Parathyroid adenoma (tissue), 2 donors: Measurements from ENCODE around the gene PALM3.

Source experiments
- H2AFZ ChIP-seq: fragments of 300-600 bp; sonication (generic); one replicate; pipeline ENCODE4 v1.7.0; 2017; ENCODE audit warnings: antibody characterized with exemption, mild to moderate bottlenecking
- H3K27ac ChIP-seq: fragments of 300-600 bp; sonication (generic); one replicate; pipeline ENCODE4 v1.7.0; 2017
- H3K27me3 ChIP-seq: fragments of 300-600 bp; sonication (generic); one replicate; pipeline ENCODE4 v1.7.0; 2017; ENCODE audit warnings: low read length; ENCODE audit not compliant: control insufficient read depth, insufficient read depth
- H3K36me3 ChIP-seq: fragments of 300-600 bp; sonication (generic); one replicate; pipeline ENCODE4 v1.7.0; 2017; ENCODE audit warnings: low read length; ENCODE audit not compliant: control insufficient read depth, insufficient read depth
- H3K4me1 ChIP-seq: fragments of 300-600 bp; sonication (generic); one replicate; pipeline ENCODE4 v1.7.0; 2017; ENCODE audit warnings: control low read depth
- H3K4me2 ChIP-seq: fragments of 300-600 bp; sonication (generic); one replicate; pipeline ENCODE4 v1.7.0; 2017; ENCODE audit warnings: low read length
- H3K4me3 ChIP-seq: fragments of 300-600 bp; sonication (generic); one replicate; pipeline ENCODE4 v1.7.0; 2017; ENCODE audit warnings: low read depth, low read length
- H3K79me2 ChIP-seq: fragments of 300-600 bp; sonication (generic); one replicate; pipeline ENCODE4 v1.7.0; 2017; ENCODE audit warnings: control low read depth
- H3K9ac ChIP-seq: fragments of 300-600 bp; sonication (generic); one replicate; pipeline ENCODE4 v1.7.0; 2017; ENCODE audit warnings: mild to moderate bottlenecking
- H3K9me3 ChIP-seq: fragments of 300-600 bp; sonication (generic); one replicate; pipeline ENCODE4 v1.7.0; 2017; ENCODE audit warnings: low read length; ENCODE audit not compliant: control insufficient read depth
- TF ChIP-seq, protein P1 (sequence below): fragments of 300-600 bp; sonication (generic); IDR thresholded peaks from one replicate; pipeline ENCODE4 v1.7.0; 2017; ENCODE audit warnings: antibody characterized with exemption, mild to moderate bottlenecking
- donor health status: primary hyperparathyroidism.

Gene PALM3, protein sequence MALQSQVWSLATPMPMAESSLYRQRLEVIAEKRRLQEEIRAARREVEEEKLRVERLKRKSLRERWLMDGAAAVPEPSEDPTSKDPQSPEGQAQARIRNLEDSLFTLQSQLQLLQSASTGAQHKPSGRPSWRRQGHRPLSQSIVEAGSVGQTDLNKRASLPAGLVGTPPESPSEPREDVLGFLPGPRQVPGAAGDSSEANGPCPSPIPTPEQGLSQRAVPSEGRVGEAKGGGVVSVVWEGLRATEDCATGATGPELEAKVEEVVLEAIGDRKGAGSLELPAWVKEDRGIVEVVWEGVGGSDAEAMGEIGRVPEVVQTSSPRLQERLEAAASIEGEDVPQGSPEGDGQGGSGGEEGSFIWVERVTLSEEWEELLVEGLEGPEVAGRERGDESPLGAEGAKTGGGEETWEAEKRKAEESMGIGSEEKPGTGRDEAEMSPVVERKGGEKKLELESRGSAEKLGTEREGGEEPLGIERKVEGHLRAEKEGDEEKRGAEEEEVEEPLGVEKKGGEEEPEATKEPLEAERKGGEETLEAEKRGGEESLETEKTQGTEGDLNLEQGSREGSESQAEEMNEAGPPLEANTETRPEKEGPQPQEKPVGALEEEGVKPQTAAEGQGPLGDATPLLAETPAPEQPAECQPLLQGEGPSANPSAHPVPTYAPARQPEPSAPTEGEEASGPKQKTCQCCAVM

DNA sequence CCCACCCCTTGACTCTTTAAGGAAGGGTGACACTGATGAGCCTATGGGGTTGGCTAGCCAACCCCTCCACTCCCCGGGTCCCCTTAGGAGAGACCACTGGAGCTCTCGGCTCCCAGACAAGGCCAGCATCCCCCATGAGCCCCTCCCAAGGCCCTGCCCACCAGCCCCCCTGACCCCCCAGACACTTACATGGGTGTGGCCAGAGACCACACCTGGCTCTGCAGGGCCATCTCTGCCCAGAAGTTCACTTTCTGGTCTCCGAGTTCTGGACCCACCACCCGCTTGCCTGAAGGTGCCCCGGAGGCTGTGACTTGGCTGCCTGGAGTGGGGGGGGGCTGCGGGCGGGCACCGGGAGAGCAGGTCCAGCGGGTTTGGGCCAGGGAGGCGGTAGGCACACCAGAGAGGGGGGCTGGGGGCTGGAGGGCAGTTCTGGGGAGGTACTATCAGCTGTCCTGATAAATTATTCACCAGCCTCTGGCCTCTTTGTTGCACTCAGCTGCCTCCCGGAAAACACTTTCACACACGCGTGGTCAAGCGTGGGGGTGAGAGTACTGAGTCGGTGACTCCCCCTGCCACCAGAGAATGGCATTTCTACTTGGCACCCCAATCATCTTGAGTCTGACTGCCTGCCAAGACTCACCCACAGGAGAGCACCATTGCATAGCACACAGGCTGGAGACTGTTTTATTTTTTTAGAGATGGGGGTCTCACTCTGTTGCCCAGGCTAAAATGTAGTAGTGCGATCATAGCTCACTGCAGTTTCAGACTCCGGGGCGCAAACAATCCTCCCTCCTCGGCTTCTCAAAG is at the start of gene PALM3:
Gene PALM3, minus strand, starts transcription at position 326 of the 807 bp plus-strand sequence. Its CDS starts 96 bp downstream, at position 230.
- Histone ChIP-seq H3K9me3 (no peaks in the 10 kb centered on the region), H3K4me2 (peak within 1 kb of the TSS; percentile 72), H3K4me3 (peak within 1 kb of the TSS; percentile 84), H3K79me2 (no peaks in the 10 kb centered on the region), H3K27ac (peak within 1 kb of the TSS; percentile 56), H3K9ac (no peak within 1 kb of the TSS), H3K36me3 (no peaks in the 10 kb centered on the region), H2AFZ (peak within 1 kb of the TSS; percentile 62), H3K4me1 (peaks cover 7% of the 10 kb centered on the region), H3K27me3 (no peaks in the 10 kb centered on the region)
- TF ChIP-seq, protein P1, sequence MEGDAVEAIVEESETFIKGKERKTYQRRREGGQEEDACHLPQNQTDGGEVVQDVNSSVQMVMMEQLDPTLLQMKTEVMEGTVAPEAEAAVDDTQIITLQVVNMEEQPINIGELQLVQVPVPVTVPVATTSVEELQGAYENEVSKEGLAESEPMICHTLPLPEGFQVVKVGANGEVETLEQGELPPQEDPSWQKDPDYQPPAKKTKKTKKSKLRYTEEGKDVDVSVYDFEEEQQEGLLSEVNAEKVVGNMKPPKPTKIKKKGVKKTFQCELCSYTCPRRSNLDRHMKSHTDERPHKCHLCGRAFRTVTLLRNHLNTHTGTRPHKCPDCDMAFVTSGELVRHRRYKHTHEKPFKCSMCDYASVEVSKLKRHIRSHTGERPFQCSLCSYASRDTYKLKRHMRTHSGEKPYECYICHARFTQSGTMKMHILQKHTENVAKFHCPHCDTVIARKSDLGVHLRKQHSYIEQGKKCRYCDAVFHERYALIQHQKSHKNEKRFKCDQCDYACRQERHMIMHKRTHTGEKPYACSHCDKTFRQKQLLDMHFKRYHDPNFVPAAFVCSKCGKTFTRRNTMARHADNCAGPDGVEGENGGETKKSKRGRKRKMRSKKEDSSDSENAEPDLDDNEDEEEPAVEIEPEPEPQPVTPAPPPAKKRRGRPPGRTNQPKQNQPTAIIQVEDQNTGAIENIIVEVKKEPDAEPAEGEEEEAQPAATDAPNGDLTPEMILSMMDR, result no peak

DNA sequence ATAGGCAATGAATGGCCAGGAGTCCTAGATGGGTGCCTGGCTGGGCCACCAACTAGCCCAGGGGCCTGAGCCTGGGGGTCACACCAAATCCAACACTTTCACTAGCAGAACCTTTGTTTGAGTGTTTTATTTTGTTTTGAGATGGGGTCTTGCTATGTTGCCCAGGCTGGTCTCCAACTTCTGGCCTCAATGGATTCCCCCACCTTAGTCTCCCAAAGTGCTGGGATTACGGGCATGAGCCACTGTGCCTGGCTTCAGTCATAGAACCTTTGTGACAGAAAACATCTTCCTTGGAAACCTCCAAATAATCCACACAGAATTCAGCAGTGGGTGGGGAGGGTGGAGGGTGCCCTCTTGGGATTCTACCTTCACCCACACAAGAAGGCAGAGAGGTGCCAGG is 49.6 kb upstream of the PALM3 start:
- TF ChIP-seq, protein P1, result no peak
- Histone ChIP-seq H3K9ac (no peak overlapping the region), H3K4me1 (peaks cover 18% of the 10 kb centered on the region), H3K4me2 (no peak overlapping the region), H3K9me3 (no peaks in the 10 kb centered on the region), H3K27ac (no peak overlapping the region), H3K79me2 (peaks cover 45% of the 10 kb centered on the region), H2AFZ (no peak overlapping the region), H3K27me3 (no peaks in the 10 kb centered on the region), H3K4me3 (no peak overlapping the region), H3K36me3 (no peaks in the 10 kb centered on the region)

DNA sequence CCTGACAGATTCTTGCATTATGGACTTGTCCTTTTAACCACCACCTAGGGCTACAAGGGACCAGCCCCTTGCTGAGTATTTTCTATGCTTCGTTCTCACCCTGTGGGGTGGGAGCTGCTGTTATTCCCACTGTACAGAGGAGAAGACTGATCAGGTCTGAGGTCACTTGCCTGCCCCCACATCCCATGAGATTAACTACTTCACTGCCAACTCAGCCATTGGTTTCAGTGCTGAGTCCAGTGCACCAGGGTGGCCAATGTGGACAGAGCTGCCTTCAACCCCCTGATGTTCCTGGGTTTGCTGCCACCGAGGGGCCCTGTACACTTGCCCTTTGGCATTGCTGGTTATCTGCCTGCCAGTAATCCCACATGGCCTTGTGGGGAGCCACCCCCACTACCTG is 48.8 kb upstream of the PALM3 start:
- H3K79me2 ChIP-seq, result peaks cover 37% of the 10 kb centered on the region
- no peak overlapping the region for H2AFZ ChIP-seq
- H3K9me3 ChIP-seq, result no peaks in the 10 kb centered on the region
- H3K27ac ChIP-seq, result no peak overlapping the region
- TF ChIP-seq, protein P1, result no peak
- no peaks in the 10 kb centered on the region for H3K36me3 ChIP-seq
- H3K4me1 ChIP-seq, result peaks cover 10% of the 10 kb centered on the region
- H3K4me2 ChIP-seq, result no peak overlapping the region
- no peak overlapping the region for H3K9ac ChIP-seq
- no peaks in the 10 kb centered on the region for H3K27me3 ChIP-seq
- no peak overlapping the region for H3K4me3 ChIP-seq

DNA sequence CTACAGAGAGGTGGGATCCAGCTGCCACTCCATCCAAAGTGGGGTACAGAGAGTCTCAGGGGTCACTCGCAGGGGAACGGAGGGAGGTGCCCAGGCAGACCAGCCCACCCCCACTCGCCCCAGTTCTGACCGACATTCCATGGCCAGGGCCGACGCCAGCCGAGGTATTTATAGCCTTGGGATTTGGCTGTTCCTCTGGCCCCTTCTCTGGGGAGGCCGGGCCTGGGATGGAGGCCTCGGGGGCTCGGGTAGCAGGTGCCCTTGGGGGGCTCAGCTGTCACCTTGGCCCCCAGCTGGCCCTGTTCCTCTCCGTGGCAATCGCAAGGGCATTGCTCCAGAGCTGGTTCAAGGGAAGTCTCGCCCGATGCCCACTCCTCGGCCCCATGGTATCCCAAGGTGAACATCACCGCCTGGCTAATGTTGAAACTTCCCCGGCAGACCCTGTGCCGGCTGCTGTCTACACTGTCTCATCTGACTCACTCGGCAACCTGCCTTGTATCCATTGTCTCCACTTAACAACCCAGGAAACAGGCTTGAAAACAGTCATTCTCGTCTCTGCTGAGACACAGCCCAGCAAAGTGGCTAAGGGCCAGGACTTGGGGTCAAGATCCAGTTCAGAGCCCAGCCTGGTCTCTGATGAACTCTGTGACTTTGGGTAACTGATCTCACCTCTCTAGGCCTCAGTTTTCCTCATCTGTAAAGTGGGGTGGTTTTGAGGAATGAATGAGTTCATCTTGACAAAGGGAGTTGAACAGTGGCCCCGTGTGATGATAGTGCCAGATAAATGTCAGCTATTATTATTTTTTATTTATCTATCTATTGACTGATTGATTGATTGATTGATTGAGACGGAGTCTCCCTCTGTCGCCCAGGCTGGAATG is 45.9 kb upstream of the PALM3 start:
- peaks cover under 1% of the 10 kb centered on the region for H3K4me1 ChIP-seq
- no peak overlapping the region for H2AFZ ChIP-seq
- H3K27ac ChIP-seq, result no peak overlapping the region
- H3K4me2 ChIP-seq, result no peak overlapping the region
- H3K27me3 ChIP-seq, result no peaks in the 10 kb centered on the region
- H3K4me3 ChIP-seq, result no peak overlapping the region
- TF ChIP-seq, protein P1, result no peak
- H3K36me3 ChIP-seq, result no peaks in the 10 kb centered on the region
- no peak overlapping the region for H3K9ac ChIP-seq
- no peaks in the 10 kb centered on the region for H3K9me3 ChIP-seq
- peaks cover 16% of the 10 kb centered on the region for H3K79me2 ChIP-seq
